CD14-positive monocyte (primary cell): ENCODE data around the gene PLCL2. TPM values are rescaled to one million over a fixed set of nuclear protein-coding genes. Genes with fewer than 3 reads are reported as not detected.

Experiments used
- DNase-seq, 3 donors: peaks; one replicate each; pipeline ENCODE4 v3.0.0-alpha.2; 2011 to 2022
- H2AFZ ChIP-seq: 2 replicates; pipeline ENCODE4 v1.6.0; 2012; ENCODE audit warnings: mild to moderate bottlenecking, low read depth, low read length, inconsistent platforms; ENCODE audit not compliant: insufficient read depth, poor library complexity, severe bottlenecking
- H3K27ac ChIP-seq, 2 donors: 1 replicate in 1 of 2; 2 replicates in 1 of 2; pipeline ENCODE4 v1.5.1; 2012 to 2013; ENCODE audit warnings: low read length in 2 of 2, control low read depth in 1 of 2, inconsistent platforms in 1 of 2, low read depth in 1 of 2, mild to moderate bottlenecking in 1 of 2
- H3K27me3 ChIP-seq, 2 donors: one replicate each; pipeline versions ENCODE4 v1.6.0 to v1.6.1; 2011 to 2013; ENCODE audit warnings: low read length in 2 of 2; ENCODE audit not compliant: control insufficient read depth in 2 of 2, insufficient read depth in 2 of 2
- H3K36me3 ChIP-seq, 2 donors: replicated peaks in 1 of 2; 1 replicate in 1 of 2; 2 replicates in 1 of 2; pipeline versions ENCODE4 v1.5.1 to v1.6.1; 2012 to 2013; ENCODE audit warnings: low read length in 2 of 2, control low read depth in 1 of 2, inconsistent platforms in 1 of 2, mild to moderate bottlenecking in 1 of 2; ENCODE audit not compliant: insufficient read depth in 2 of 2, control insufficient read depth in 1 of 2
- H3K4me1 ChIP-seq, 2 donors: 1 replicate in 1 of 2; 2 replicates in 1 of 2; pipeline versions ENCODE4 v1.5.1 to v1.6.1; 2012 to 2013; ENCODE audit warnings: low read length in 2 of 2, control low read depth in 1 of 2, inconsistent platforms in 1 of 2, mild to moderate bottlenecking in 1 of 2, moderate library complexity in 1 of 2; ENCODE audit not compliant: insufficient read depth in 2 of 2, control insufficient read depth in 1 of 2
- H3K4me2 ChIP-seq: replicated peaks from 2 replicates; pipeline ENCODE3; 2012; ENCODE audit warnings: low read length, moderate library complexity, mild to moderate bottlenecking; ENCODE audit not compliant: poor library complexity, severe bottlenecking; ENCODE audit errors: extremely low read depth
- H3K4me3 ChIP-seq, 3 experiments: fragments of 200-600 bp in 1 of 3; sonication (generic) in 1 of 3; replicated peaks in 1 of 3; 1 replicate in 2 of 3; 2 replicates in 1 of 3; pipeline ENCODE4 v1.5.1; 2011 to 2013; ENCODE audit warnings: low read length in 3 of 3, mild to moderate bottlenecking in 3 of 3, control low read depth in 2 of 3, low read depth in 2 of 3, inconsistent platforms in 1 of 3, moderate library complexity in 1 of 3
- H3K79me2 ChIP-seq: 2 replicates; pipeline ENCODE4 v1.6.0; 2012; ENCODE audit warnings: mild to moderate bottlenecking, control low read depth, inconsistent platforms, low read length, moderate library complexity; ENCODE audit not compliant: insufficient read depth
- H3K9ac ChIP-seq: 2 replicates; pipeline ENCODE4 v1.6.0; 2017; ENCODE audit warnings: low read length, mild to moderate bottlenecking; ENCODE audit not compliant: insufficient read depth, poor library complexity, severe bottlenecking
- H3K9me3 ChIP-seq, 2 donors: replicated peaks in 1 of 2; 1 replicate in 1 of 2; 2 replicates in 1 of 2; pipeline versions ENCODE4 v1.5.1 to v1.6.1; 2012 to 2013; ENCODE audit warnings: low read length in 2 of 2, control low read depth in 1 of 2; ENCODE audit not compliant: control insufficient read depth in 1 of 2, insufficient read depth in 1 of 2
- H4K20me1 ChIP-seq: 2 replicates; pipeline ENCODE4 v1.6.0; 2012; ENCODE audit warnings: mild to moderate bottlenecking, low read length, control low read depth, moderate library complexity; ENCODE audit not compliant: insufficient read depth
- H3K27ac Mint-ChIP-seq, 7 donors: one replicate each; pipeline ENCODE4 v1.8.0; 2020; ENCODE audit warnings: mild to moderate bottlenecking in 7 of 7, mixed read lengths in 7 of 7, moderate library complexity in 6 of 7, inconsistent platforms in 2 of 7
- H3K27me3 Mint-ChIP-seq, 3 donors: one replicate each; pipeline ENCODE4 v1.8.0; 2021 to 2022; ENCODE audit warnings: low read depth in 3 of 3, mild to moderate bottlenecking in 3 of 3, mixed read lengths in 3 of 3, moderate library complexity in 3 of 3, inconsistent platforms in 1 of 3
- H3K36me3 Mint-ChIP-seq, 2 donors: one replicate each; pipeline ENCODE4 v1.8.0; 2020; ENCODE audit warnings: mixed read lengths in 2 of 2, inconsistent platforms in 1 of 2, mild to moderate bottlenecking in 1 of 2
- H3K4me1 Mint-ChIP-seq: one replicate; pipeline ENCODE4 v1.8.0; 2020; ENCODE audit warnings: mild to moderate bottlenecking, mixed read lengths
- H3K4me3 Mint-ChIP-seq, 2 donors: one replicate each; pipeline ENCODE4 v1.8.0; 2020; ENCODE audit warnings: mild to moderate bottlenecking in 2 of 2, mixed read lengths in 2 of 2, moderate library complexity in 1 of 2
- H3K9me3 Mint-ChIP-seq, 7 donors: one replicate each; pipeline ENCODE4 v1.8.0; 2020 to 2022; ENCODE audit warnings: mixed read lengths in 7 of 7, mild to moderate bottlenecking in 6 of 7, moderate library complexity in 6 of 7, inconsistent platforms in 2 of 7
- WGBS: methylation state at CpG from one replicate; pipeline ENCODE4 v1.1.5; 2013; ENCODE audit warnings: missing lambda C conversion rate; ENCODE audit not compliant: insufficient coverage; 5-methylcytosine and 5-hydroxymethylcytosine counted together
- intact Hi-C, 2 donors: fragments of 100-400 bp; cut with micrococcal nuclease; formaldehyde crosslinking; loops; one replicate each; pipeline versions ENCODE4 v1.15.0 to v1.15.1; 2023
- polyA plus RNA-seq, 3 donors: library from polyadenylated mRNA; depleted of rRNA in 1 of 3; unstranded in 2 of 3; stranded (reverse) in 1 of 3; fragments of 300-500 nt in 2 of 3; fragments of >200 nt in 1 of 3; fragmentation: Illumina TruSeq in 2 of 3; gene quantifications; 1 replicate in 2 of 3; 2 replicates in 1 of 3; pipeline ENCODE4 v1.2.3, GENCODE V29; 2012 to 2021
- TF ChIP-seq, protein P1 (sequence below): fragments of 200-600 bp; IDR thresholded peaks from one replicate; pipeline ENCODE4 v1.8.0; 2022; ENCODE audit warnings: antibody characterized with exemption, mild to moderate bottlenecking

PLCL2 gene
- polyA plus RNA-seq, 3 donors, result 18.8 to 32.5 (median 26.8) TPM

DNA sequence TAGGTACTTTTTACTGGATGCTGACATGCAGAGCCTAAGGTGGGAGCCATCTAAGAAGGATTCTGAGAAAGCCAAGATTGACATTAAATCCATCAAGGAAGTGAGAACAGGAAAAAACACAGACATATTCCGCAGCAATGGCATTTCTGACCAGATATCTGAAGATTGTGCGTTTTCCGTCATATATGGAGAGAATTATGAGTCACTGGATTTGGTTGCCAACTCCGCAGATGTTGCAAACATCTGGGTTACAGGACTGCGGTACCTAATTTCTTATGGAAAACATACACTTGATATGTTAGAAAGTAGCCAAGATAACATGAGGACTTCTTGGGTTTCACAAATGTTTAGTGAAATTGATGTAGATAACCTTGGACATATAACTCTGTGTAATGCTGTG is 125.1 kb downstream of the PLCL2 start:
- Mint-ChIP-seq H3K9me3 (no peaks in the 10 kb centered on the region), H3K4me3 (no peak overlapping the region), H3K36me3 (peaks cover 32 to 38% of the 10 kb centered on the region in 2 donors), H3K27me3 (peaks cover 0 to 2% (median 0%) of the 10 kb centered on the region in 3 donors), H3K27ac (no peak overlapping the region), H3K4me1 (peaks cover 15% of the 10 kb centered on the region)
- H3K79me2 ChIP-seq, result peaks cover 70% of the 10 kb centered on the region
- WGBS, result 98% methylated on average over 5 of the region's 5 CpGs
- H3K4me2 ChIP-seq, result no peak overlapping the region
- H3K9me3 ChIP-seq, result no peaks in the 10 kb centered on the region
- no peak overlapping the region for H2AFZ ChIP-seq
- no peak overlapping the region for H3K4me3 ChIP-seq
- intact Hi-C loops, result no loop called here
- TF ChIP-seq, protein P1, sequence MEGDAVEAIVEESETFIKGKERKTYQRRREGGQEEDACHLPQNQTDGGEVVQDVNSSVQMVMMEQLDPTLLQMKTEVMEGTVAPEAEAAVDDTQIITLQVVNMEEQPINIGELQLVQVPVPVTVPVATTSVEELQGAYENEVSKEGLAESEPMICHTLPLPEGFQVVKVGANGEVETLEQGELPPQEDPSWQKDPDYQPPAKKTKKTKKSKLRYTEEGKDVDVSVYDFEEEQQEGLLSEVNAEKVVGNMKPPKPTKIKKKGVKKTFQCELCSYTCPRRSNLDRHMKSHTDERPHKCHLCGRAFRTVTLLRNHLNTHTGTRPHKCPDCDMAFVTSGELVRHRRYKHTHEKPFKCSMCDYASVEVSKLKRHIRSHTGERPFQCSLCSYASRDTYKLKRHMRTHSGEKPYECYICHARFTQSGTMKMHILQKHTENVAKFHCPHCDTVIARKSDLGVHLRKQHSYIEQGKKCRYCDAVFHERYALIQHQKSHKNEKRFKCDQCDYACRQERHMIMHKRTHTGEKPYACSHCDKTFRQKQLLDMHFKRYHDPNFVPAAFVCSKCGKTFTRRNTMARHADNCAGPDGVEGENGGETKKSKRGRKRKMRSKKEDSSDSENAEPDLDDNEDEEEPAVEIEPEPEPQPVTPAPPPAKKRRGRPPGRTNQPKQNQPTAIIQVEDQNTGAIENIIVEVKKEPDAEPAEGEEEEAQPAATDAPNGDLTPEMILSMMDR, result no peak
- H3K4me1 ChIP-seq, result no peaks in the 10 kb centered on the region
- no peak for DNase-seq
- H4K20me1 ChIP-seq, result peaks cover 100% of the 10 kb centered on the region
- no peaks in the 10 kb centered on the region for H3K27me3 ChIP-seq
- peaks cover 36 to 53% of the 10 kb centered on the region in 2 donors for H3K36me3 ChIP-seq
- H3K9ac ChIP-seq, result no peak overlapping the region
- H3K27ac ChIP-seq, result no peak overlapping the region

DNA sequence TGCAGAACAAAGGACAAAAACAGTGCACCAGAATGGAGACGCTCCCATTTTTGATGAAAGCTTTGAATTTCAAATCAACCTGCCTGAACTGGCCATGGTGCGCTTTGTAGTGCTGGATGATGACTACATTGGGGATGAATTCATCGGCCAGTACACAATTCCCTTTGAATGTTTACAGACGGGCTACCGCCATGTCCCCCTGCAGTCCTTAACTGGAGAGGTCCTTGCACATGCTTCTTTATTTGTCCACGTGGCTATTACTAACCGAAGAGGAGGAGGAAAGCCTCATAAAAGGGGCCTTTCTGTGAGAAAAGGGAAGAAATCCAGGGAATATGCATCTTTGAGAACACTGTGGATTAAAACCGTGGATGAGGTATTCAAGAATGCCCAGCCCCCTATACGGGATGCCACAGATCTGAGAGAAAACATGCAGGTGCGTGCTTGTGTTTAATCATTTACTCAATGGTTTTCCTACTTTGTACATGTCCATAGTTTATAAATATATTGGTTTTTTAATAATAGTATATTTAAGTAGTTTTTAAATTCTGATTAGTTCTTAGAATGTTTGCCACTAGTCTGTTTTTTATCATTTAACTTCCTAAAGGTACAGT is 127.1 kb downstream of the PLCL2 start:
- Mint-ChIP-seq H3K4me1 (peaks cover 3% of the 10 kb centered on the region), H3K36me3 (peaks cover 50 to 54% of the 10 kb centered on the region in 2 donors), H3K9me3 (peaks cover 0 to 2% (median 0%) of the 10 kb centered on the region in 7 donors), H3K4me3 (no peak overlapping the region), H3K27ac (no peak overlapping the region), H3K27me3 (peaks cover 0 to 2% (median 0%) of the 10 kb centered on the region in 3 donors)
- intact Hi-C loops, result no loop called here
- Histone ChIP-seq H2AFZ (no peak overlapping the region), H3K4me3 (no peak overlapping the region), H4K20me1 (peaks cover 100% of the 10 kb centered on the region), H3K9ac (no peak overlapping the region), H3K9me3 (no peaks in the 10 kb centered on the region), H3K27ac (no peak overlapping the region), H3K79me2 (peaks cover 58% of the 10 kb centered on the region), H3K27me3 (no peaks in the 10 kb centered on the region), H3K36me3 (peaks cover 48 to 74% of the 10 kb centered on the region in 2 donors), H3K4me1 (no peaks in the 10 kb centered on the region), H3K4me2 (no peak overlapping the region)
- WGBS, result 98% methylated on average over 5 of the region's 10 CpGs
- no peak for DNase-seq
- TF ChIP-seq, protein P1, result no peak
